Endothelial cell of hepatic sinusoid (primary cell): Measurements from ENCODE around the gene LRRK1.

ENCODE experiments used
- in situ Hi-C: cut with HindIII; loops from 2 replicates; pipeline ENCODE4 v1.10.0; 2017; ENCODE audit warnings: low sequenced_read_pairs

Gene LRRK1

GRCh38 chr15:100959066-100960050, 40.2 kb downstream of the LRRK1 start:
- in situ Hi-C loops: no loop called here

- in situ Hi-C loops: no loop called here
These were observed 47.8 kb downstream of the LRRK1 start for GRCh38 chr15:100966997-100967396.

GRCh38 chr15:100968050-100968966, 49.2 kb downstream of the LRRK1 start:
- in situ Hi-C loops: no loop called here

- in situ Hi-C loops: no loop called here
These were observed 53.8 kb downstream of the LRRK1 start for GRCh38 chr15:100972975-100973350.

- in situ Hi-C loops: no loop called here
These were observed 54.4 kb downstream of the LRRK1 start for GRCh38 chr15:100973351-100974111.

GRCh38 chr15:100975043-100975442, 55.9 kb downstream of the LRRK1 start:
- in situ Hi-C loops: no loop called here

- in situ Hi-C loops: no loop called here
These were observed 61.4 kb downstream of the LRRK1 start for GRCh38 chr15:100980410-100981046.

- in situ Hi-C loops: no loop called here
These were observed 61.9 kb downstream of the LRRK1 start for GRCh38 chr15:100981086-100981485.

GRCh38 chr15:100983221-100983620, 64.1 kb downstream of the LRRK1 start:
- in situ Hi-C loops: no loop called here

- in situ Hi-C loops: no loop called here
These were observed 66.2 kb downstream of the LRRK1 start for GRCh38 chr15:100985401-100985800.

- in situ Hi-C loops: no loop called here
These were observed 67.2 kb downstream of the LRRK1 start for GRCh38 chr15:100986158-100986896.

GRCh38 chr15:100987143-100987542, 68.0 kb downstream of the LRRK1 start:
- in situ Hi-C loops: no loop called here

- in situ Hi-C loops: no loop called here
These were observed 69.1 kb downstream of the LRRK1 start for GRCh38 chr15:100988297-100988696.

- in situ Hi-C loops: no loop called here
These were observed 69.7 kb downstream of the LRRK1 start for GRCh38 chr15:100988857-100989256.

- in situ Hi-C loops: loop anchor here (10.0 kb wide), 1 partner anchor 70 kb away; no protein-coding TSS in a partner anchor
These were observed 75.7 kb downstream of the LRRK1 start for GRCh38 chr15:100994597-100995446.

GRCh38 chr15:100995471-100996430, 76.6 kb downstream of the LRRK1 start:
- in situ Hi-C loops: loop anchor here (10.0 kb wide), 1 partner anchor 71 kb away; no protein-coding TSS in a partner anchor

- in situ Hi-C loops: loop anchor here (10.0 kb wide), 1 partner anchor 73 kb away; no protein-coding TSS in a partner anchor
These were observed 78.3 kb downstream of the LRRK1 start for GRCh38 chr15:100997442-100997841.
